AG04450 (cell line): ENCODE data around the gene ACRBP. TPM values are rescaled to one million over a fixed set of nuclear protein-coding genes. Genes with fewer than 3 reads are reported as not detected.
A peak's percentile ranks its signal among the peaks of the same experiment; 100 is the strongest.

Experiments
- CTCF ChIA-PET: fragments of 300-600, 350-600 bp; formaldehyde crosslinking; extraction: SDS; loops from one replicate; lab custom pipeline; 2022; ENCODE audit warnings: antibody characterized with exemption, inconsistent platforms; lab: Charles Lee
- POLR2A ChIA-PET: fragments of 350-600 bp; formaldehyde crosslinking; extraction: SDS; loops from one replicate; lab custom pipeline; 2021; ENCODE audit warnings: antibody characterized with exemption, inconsistent platforms; lab: Yijun Ruan, JAX
- DNase-seq: peaks from one replicate; pipeline ENCODE4 v3.0.0-alpha.2; 2011; ENCODE audit warnings: low read depth, low spot score
- H3K27ac ChIP-seq: one replicate; pipeline ENCODE4 v1.5.1; 2012; ENCODE audit warnings: low read depth, low read length, control low read depth
- H3K27me3 ChIP-seq: one replicate; pipeline ENCODE4 v1.6.0; 2012; ENCODE audit warnings: low read length; ENCODE audit not compliant: control insufficient read depth, insufficient read depth
- H3K4me3 ChIP-seq: 2 replicates; pipeline ENCODE4 v1.5.1; 2011; ENCODE audit warnings: mild to moderate bottlenecking, low read depth, low read length, control low read depth
- H3K9me3 ChIP-seq: 2 replicates; pipeline ENCODE4 v1.5.1; 2012; ENCODE audit warnings: low read length; ENCODE audit not compliant: control insufficient read depth, insufficient read depth
- polyA plus RNA-seq: library from polyadenylated mRNA; depleted of rRNA; stranded (reverse); fragments of >200 nt; gene quantifications from 2 replicates; pipeline ENCODE4 v1.2.3, GENCODE V29; 2011
- TF ChIP-seq, protein P1 (sequence below): IDR thresholded peaks from 2 replicates; pipeline ENCODE4 v1.5.1; 2011; ENCODE audit warnings: low read depth, low read length, control low read depth, inconsistent platforms

The ACRBP gene
- polyA plus RNA-seq, 1 experiment, result 0.64 TPM

DNA sequence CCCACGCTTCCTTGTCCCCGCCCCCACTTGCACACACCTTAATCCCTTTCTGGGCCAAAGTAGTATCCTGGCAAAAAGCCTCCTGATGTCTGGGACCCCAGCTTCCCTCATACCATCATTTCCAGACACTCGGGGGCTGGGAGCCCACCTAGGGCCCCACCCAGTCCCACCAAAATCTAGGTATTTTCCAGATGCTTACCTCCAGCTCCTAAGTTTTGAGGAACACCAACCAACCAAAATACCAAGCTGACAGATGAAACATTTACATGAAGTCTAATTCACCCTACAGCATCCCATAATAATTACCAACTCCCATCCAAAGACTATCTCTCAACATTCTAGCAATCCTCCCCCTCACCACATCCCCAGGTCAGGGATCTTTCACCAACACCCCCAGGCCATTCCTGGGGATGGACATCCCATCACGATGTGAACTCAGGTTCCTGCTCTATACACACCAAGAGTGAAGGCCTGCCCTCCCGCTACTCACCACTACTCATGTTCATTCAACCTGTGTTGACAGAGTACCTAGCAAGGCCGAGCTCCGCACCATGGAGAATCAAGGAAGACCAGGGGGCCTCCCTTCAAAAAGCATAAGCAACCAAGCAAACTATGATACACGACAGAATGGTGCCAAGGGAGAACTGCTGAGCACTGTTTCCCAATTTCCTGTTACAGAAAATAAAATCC is 38.5 kb downstream of the ACRBP start:
- Histone ChIP-seq H3K27me3 (no peaks in the 10 kb centered on the region), H3K4me3 (no peak overlapping the region), H3K27ac (no peak overlapping the region), H3K9me3 (no peaks in the 10 kb centered on the region; the same call in none of the 2 replicates)
- TF ChIP-seq, protein P1, sequence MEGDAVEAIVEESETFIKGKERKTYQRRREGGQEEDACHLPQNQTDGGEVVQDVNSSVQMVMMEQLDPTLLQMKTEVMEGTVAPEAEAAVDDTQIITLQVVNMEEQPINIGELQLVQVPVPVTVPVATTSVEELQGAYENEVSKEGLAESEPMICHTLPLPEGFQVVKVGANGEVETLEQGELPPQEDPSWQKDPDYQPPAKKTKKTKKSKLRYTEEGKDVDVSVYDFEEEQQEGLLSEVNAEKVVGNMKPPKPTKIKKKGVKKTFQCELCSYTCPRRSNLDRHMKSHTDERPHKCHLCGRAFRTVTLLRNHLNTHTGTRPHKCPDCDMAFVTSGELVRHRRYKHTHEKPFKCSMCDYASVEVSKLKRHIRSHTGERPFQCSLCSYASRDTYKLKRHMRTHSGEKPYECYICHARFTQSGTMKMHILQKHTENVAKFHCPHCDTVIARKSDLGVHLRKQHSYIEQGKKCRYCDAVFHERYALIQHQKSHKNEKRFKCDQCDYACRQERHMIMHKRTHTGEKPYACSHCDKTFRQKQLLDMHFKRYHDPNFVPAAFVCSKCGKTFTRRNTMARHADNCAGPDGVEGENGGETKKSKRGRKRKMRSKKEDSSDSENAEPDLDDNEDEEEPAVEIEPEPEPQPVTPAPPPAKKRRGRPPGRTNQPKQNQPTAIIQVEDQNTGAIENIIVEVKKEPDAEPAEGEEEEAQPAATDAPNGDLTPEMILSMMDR, result no peak
- POLR2A ChIA-PET, result no interaction called here
- DNase-seq, result no peak
- CTCF ChIA-PET, result no interaction called here

DNA sequence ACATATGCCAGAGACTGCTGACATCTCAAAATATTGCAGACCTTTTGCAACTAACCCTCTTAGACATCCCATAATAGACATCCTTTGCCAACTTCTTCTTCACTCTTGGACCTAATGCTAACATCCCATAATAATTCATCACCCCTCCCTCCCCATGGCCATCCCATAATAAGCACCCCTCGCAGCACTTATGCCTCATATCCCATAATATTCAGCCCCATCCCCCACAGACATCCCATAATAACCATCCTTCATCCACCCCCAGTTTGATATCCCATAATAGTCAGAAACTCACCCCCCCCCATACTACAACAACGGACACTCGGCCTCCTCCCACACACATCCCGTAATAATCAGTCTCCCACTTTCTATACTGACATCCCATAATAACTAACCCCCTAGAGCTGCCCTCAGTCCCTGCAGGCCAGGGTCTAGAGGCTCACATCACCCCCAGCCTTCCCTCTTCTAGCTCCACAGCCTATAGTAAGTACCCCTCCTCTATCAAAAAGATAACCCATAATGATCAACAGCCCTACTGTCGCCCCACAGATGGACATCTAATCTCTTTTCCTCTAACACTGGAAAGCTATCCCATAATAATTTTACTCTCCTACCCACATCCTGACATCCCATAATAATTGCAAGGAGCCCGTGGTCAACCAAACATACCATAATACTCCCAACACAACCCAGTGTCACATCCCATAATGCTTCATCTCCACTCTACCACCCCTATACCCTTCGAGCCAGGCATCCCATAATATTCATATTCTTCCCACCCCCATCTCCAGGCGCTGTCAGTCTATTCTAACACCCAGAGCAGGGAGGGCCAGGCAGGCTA is 39.3 kb downstream of the ACRBP start:
- Histone ChIP-seq H3K4me3 (no peak overlapping the region; the same call in 1 of the 2 replicates), H3K27me3 (no peaks in the 10 kb centered on the region), H3K27ac (no peak overlapping the region), H3K9me3 (no peaks in the 10 kb centered on the region; the same call in none of the 2 replicates)
- TF ChIP-seq, protein P1, result no peak
- CTCF ChIA-PET, result no interaction called here
- DNase-seq, result no peak
- POLR2A ChIA-PET, result interaction anchor here (0.6 kb wide), 1 partner anchor 116 kb away, joined by 3 read pairs; no protein-coding TSS in a partner anchor

DNA sequence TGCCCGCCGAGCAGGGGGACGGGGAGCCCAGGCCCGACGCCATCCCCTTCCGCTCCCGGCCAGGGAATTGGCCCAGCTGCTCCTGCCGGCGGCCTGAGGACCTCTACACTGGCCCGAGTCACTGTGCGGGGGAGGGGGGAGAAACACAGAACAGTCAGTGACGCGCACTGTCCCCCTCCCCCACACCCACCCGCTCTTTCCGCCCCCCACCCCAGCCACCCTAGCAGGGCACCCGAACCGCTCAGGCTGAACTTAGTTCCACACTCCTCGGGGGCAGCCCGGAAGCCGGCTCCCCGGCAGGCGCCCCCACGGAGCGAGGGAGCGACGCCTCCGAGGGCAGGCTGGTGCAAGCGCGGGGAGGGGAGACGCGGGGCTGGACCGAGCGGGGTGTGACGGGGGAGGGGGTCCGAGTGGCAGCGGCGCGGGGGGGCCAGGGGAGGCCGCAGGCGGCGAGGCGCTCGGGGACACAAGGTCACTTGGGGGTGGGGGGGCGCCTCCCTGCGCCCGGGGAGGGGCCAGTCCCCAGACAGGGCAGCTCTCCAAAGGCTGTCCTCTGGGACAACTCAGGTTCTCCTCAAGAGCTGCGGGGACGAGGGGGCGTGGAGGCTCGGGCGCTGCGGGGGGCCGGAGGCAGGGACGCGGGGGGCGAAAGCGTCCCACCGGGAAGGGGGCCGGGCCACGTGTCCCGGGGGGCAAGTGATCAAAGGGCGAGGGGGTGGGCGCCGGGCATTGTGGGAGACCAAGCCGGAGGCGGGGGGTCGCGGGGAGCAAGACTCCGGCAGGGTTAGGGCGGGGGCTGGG is 40.7 kb downstream of the ACRBP start:
- Histone ChIP-seq H3K4me3 (peak overlapping the region; percentile 90), H3K9me3 (no peaks in the 10 kb centered on the region; the same call in none of the 2 replicates), H3K27me3 (no peaks in the 10 kb centered on the region), H3K27ac (peak overlapping the region; percentile 47)
- ChIA-PET POLR2A (interaction anchor here (0.5 to 1.4 kb wide), 4 partner anchors 38 to 160 kb away, joined by 3 to 7 read pairs (median 3); partner anchors contain the start of genes GAPDH, NOP2 and PTMS), CTCF (interaction anchor here (0.6 kb wide), 1 partner anchor 171 kb away, joined by 3 read pairs; no protein-coding TSS in a partner anchor)
- TF ChIP-seq, protein P1, result no peak
- no peak for DNase-seq

DNA sequence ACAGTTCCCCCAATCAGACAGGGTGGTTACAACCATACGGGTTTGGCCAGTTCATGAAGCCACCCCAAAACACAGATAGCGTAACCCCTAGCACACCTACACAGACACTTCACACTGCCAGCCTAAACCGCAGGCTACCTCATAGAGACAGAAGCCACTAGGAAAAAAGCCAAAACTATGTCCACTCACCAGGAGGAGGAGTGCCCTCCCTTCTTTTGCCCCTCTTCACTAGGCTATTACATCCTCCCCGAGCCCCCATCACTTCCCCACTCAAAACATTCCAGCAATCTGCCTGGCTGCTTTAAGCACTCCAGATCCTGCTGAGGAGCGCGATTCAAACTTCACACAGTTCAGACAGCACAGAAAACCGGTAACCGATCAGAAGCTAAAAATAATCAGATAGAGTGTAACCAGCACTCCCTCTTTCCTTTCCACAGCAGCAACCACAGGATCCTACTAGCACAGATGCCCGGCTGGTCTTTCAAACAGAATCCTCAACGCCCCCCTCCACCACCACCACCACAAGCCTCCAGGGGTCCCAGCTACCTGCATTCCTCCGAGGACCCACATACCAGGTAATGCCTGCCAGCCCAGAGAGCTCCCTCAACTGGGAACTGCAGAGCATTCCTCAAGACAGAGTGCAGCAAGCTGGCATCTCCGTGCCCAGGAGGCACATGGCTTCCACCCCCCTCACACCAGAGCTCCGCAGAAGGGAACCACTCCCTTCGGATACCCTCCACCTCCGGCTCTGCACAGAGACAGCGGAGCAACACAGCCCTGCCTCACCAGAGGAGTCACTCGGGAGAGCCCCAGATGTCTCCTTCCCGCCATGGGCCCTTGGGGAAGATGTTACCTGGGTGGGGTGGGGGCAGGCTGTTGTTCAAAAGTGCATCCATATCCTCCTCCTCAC is 41.6 kb downstream of the ACRBP start:
- H3K4me3 ChIP-seq, result peak overlapping the region; percentile 90
- DNase-seq, result no peak
- ChIA-PET CTCF (interaction anchor here (0.6 kb wide), 1 partner anchor 150 kb away, joined by 4 read pairs; no protein-coding TSS in a partner anchor), POLR2A (interaction anchor here (0.5 to 1.4 kb wide), 3 partner anchors 38 to 161 kb away, joined by 3 to 7 read pairs (median 3); partner anchors contain the start of genes GAPDH, NOP2 and PTMS)
- H3K9me3 ChIP-seq, result no peaks in the 10 kb centered on the region; the same call in none of the 2 replicates
- TF ChIP-seq, protein P1, result no peak
- peak overlapping the region; percentile 11 for H3K27ac ChIP-seq
- no peaks in the 10 kb centered on the region for H3K27me3 ChIP-seq
